ENCODE results near the gene ADNP2.

ADNP2 gene

DNA sequence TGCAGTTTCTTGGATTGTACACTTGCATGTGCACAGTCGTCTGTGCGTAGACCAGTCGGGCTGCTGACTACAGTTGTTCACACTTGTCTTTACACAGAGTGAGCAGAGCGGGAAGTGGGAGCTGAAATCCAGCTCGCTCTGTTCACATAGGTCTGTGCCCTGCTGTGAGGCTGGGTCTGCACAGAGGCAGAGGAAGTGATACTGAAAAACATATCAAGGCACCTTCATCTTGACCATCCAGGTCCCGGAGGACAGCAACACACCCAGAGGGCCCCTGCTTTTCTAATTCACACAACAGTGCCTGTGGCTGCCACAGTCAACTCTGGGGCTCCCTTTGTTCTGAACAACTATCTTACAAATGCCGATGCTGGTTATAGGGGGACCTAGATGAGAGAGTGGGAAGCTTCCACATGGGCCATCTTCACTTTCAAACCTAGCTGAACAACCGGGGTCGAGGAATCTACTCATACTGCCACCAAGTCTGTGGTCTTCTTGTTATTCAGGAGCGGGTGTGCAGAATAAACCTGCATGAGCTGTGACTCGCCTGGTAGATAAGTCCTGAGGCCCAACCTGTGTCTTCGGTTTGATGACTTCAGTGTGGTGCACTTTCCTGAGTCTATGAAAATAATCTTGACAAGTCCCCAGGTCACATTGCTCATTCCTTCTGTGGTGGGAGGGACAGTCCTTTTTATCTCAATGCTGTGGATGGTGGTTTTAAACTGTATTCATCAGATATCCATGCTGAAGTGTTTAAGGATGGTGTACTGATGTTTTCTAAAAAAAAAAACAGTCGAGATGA, 3.5 kb upstream of the ADNP2 start:
- DNase-seq (ENCODE audit: low spot score): no peak

DNA sequence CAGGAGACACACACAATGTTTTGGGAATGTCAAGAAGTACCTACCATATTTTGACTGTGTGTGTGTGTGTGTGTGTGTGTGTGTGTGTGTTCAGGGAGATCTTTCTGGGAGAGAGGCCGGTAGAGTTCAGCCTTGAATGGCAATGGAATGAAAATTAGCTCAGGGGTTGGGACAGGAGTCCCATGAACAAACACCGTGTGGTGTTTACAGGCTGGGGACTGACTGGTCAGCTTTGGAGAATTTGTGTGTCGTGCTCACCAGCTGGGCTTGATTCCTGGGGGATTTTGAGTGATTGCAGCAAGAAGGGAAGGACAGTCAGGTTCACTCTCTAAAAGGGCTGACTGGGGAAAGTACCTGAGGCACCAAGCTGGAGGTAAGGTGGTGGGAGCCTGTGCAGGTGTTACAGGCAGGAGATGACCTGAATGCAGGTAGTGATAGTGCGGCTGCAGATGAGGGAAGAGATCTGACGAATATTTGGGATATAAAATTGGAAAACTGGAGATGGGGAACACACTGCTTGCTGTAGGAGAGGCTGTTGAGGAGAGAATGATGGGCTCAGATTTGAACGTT, 2.5 kb upstream of the ADNP2 start:
- DNase-seq (ENCODE audit: low spot score): no peak

DNA sequence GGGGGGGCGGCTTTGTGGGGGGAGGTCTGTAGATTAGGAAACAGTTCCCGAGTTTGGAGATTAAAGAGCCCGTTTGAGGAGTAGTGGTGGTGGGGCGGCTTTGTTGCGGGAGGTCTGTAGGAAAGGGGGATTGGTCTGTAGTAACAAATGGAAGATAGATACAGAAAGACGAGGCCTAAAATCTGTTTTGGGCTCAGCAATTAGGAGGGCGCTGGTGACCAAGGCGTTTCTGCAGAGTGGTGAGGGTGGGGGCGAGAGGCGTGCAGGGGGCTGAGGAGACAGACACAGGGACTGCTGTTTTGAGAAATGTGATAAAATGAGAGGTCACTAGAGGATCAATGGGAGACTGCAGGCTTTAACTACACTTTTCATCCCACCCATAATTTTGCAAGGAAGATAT, 1.6 kb upstream of the ADNP2 start:
- DNase-seq (ENCODE audit: low spot score): no peak

DNA sequence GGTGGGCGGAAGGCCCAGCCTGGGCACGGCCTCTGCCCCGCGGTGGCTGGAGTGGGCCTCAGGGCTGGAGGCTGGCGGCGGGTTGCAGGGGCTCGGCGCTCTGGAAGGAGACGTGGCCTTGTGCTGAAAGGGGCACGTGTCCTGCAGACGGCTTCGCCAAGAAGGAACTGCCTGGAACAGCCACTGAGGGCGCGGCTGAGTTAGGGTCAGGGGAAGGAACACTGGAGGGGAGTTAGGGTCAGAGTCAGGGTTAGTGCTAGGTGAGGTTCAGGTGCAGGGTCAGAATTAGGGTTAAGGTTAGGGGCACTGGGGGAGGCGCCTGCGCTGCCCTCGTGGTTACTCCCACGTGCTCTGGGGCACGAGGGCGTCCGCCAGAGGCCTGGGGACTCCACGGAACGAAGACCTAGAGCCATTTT, 933 bp upstream of the ADNP2 start:
- no peak for DNase-seq (ENCODE audit: low spot score)

DNA sequence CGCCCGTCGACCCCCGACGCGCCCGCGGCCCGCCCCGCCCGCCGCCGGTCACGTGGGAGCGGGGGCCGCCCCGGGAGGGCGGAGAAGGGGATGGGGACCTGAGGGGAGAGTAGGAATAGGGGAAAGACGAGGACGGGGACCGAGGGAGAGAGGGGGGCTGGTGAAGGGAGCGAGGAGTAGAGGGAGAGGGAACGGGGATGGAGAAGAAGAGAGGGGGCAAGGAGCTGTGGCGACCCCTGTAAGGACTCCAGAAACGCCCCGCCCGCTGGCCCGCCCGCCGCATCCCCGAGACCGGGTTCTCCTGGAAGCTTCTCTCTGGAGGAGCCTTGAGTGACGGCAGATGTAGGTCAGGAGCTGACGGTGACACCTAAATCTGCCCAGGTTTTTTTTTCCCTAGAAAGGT, 615 bp downstream of the ADNP2 start:
- DNase-seq (ENCODE audit: low spot score): peak; percentile 47

DNA sequence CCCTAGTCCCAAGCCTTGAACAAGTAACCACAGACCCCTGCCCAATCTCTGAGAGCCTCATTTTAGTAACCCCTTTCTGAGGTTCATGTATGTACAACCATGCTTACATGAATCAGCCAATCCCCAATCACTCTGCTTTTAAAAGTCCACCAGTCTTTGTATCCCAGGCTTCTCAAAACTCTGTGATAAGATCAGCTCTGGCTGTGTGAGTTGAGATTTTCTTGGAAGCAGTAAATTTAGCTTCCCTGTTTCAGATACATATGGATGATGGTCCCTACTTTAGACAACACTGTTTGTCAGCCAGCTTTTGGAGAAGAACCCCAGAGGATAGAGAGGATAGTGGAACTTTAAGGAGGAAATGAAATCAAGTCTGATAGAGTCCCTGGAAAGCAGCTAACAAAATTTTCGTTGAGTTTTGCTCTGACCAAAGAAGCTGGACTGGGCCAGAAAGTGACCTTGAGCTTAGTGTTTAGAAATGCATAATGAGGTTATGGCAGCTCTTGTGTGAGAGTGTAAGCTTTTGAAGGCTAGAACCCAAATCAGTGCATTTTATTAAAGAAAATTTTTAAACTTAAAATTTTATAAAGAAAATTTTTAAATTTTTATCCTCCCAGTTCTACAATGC, 3.7 kb downstream of the ADNP2 start:
- no peak for DNase-seq (ENCODE audit: low spot score)

DNA sequence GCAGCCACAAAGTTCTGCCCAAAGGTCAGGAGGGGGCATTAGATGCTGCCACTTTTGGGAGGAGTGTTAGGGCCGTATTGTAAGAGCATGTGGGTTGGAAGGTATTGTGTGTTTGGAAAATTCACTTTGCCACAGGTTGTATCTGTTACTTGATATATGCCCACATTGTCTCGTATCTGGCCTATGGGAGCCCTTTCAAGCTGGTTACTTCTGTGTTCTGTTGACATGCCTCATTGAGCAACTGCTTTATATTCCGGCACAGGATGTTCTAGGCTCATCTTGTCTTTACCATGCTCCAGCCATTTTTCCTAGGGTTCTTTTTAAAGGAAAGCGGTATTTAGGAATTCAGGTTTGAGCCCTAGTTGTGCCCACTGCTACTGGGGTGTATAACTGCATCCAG, 6.0 kb downstream of the ADNP2 start:
- no peak for DNase-seq (ENCODE audit: low spot score)

DNA sequence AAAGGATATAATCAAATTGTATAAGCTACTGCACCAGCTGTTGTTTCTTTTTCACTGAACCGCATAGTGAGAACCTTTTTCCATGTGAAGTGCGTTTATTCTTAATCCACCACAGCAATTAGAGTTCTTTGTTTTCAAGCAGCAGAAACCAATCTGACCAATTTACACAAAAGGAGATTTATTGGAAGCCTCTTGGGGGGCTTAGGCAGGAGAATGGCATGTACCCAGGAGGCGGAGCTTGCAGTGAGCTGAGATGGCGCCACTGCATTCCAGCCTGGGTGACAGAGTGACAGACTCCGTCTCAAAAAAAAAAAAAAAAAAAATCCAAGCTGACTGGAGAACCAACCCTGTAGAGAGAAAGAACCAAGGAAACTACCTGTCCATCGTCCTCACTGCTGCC, 10.0 kb downstream of the ADNP2 start:
- DNase-seq (ENCODE audit: low spot score): no peak

DNA sequence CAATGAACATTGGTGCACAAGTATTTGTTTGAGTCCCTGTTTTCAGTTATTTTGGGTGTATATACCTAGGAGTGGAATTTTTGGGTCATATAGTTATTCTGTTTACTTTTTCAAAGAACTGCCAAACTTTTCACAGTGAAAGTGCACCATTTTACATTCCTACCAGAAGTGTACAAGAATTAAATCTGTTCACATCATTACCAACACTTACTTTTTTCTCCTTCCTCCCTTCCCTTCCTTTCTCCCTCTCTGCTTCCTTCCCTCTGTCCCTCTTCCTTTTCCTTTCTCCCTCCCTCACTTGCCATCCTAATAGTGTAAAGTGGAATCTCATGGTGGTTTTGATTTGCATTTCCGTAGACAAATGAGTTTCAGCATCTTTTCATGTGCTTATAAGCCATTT, 11.9 kb downstream of the ADNP2 start:
- no peak for DNase-seq (ENCODE audit: low spot score)

DNA sequence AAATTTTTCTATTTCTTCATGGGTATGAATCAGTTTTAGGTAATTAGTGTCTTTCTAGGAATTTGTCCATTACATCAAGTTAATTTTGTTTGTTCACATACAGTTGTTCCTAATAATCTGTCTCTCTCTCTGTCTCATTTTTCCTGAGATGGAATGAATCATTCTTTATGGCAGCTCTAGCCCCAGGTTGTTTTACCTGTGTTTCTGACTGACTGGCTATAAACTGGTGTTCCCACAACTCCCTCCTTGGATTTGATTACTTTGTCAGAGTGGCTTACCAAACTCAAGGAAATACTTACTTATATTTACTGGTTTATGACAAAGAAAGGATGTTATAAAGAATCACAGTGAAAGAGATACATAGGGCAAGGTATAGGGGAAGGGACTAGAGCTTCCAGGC, 15.1 kb downstream of the ADNP2 start:
- DNase-seq (ENCODE audit: low spot score): no peak

DNA sequence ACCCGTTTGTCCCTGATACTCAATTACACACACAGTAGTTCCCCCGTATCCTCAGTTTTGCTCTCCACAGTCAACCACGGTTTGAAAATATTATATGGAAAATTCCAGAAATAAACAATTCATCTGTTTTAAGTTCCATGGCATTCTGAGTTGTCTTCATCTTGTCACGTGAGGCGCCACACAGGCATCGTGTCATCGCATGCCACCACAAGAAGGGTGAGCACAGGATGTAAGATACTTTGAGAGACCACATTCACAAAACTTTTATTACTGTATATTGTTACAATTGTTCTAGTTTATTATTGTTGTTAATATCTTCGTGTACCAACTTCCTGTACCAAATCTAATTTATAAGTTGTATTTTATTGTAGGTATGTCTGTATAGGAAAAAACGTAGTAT, 17.7 kb downstream of the ADNP2 start:
- no peak for DNase-seq (ENCODE audit: low spot score)

DNA sequence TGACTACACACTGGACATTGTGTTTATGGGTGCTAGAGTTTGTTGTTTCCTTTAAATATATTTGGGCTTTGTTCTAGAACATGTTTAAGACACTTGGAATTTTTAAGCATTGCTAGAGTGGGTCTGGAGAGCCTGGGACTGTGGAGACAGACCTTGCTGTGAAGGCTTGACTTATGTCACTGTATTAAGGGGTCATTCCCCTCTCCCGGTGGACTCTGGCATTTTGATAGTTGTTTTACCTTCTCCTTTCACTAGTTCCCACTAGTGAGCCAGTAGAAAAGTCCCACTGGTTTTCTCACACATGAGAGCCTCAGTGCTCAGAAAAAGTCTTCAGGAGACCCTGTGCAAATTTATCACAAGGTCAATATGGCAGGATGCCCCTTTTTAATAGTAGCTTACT, 18.6 kb downstream of the ADNP2 start:
- DNase-seq (ENCODE audit: low spot score): no peak

DNA sequence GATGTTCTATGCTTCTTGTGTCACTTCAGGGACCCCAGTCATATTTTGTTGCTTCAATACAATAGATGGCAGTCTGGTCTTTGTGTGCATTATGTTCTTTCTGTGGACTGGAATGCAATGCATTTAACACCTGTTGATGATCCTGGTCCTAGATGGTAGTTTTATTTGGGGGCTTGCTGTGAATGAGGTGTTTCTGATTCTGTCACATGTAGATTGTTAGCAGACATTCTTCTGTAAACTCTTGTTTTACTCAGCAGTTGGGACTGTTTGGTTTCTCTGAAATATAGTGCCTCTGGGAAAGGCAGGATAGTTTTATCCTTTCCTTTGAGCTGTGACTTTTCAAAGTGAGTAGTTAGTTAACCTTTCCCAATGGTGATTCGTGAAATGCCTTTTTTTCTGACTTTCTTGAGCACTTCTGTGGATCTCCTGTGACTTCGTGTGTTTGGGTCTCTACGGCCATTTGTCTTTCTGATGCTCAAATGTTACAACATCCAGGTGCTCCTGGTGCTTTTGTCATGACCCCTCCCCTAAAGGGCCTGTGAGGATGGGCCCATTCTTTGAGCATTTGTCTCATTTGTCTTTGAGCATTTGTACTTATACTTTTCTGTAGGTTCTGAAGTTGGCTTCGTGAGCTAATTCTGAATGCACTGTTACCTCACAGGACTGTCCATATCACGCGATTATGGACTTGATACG, 20.8 kb downstream of the ADNP2 start:
- DNase-seq (ENCODE audit: low spot score): no peak

DNA sequence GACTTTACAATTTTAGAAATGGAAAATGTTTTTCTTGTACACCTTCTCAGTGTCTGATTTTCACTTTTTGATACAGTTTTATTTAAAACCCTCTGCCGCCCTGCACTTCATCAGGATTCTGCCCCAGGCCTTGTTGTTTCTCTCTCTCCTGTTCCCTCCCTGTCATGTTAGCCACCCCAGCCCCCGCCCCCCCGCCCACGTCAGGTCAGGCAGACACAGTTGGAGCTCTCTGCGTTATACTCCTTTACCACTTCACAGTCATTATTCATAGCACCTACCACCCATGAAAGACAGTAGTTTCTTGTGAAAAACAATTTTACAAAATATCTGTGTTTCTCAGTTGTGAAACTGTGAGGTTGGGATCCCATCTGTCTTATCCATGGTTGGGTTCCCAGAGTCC, 21.5 kb downstream of the ADNP2 start:
- DNase-seq (ENCODE audit: low spot score): no peak

DNA sequence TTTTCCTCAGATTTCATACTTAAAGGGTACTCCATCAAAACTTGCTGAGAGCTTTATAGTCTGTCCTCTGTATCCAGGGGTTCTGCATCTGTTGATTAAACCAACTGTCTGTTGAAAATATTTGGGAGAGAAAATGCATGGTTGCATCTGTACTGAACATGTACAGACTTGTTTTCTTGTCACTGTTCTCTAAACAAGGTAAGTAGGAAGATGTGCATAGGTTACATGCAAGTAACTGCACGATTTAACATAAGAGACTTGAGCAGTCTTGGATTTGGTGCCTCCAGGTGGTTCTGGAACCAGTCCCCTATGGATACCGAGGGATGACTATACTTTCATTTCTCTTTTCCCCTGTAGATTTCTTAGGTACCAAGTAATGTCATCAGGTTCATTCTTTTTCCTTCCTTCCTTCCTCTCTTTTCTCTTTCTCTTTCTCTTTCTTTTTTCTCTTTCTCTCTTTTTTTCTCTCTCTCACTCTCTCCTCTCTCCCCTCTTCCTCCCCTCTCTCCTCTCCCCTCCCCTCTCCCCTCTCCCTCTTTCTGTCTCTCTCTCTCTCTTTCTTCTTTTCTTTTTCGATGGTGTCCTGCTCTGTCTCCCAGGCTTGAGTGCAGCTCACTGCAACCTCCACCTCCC, 23.2 kb downstream of the ADNP2 start:
- DNase-seq (ENCODE audit: low spot score): no peak

DNA sequence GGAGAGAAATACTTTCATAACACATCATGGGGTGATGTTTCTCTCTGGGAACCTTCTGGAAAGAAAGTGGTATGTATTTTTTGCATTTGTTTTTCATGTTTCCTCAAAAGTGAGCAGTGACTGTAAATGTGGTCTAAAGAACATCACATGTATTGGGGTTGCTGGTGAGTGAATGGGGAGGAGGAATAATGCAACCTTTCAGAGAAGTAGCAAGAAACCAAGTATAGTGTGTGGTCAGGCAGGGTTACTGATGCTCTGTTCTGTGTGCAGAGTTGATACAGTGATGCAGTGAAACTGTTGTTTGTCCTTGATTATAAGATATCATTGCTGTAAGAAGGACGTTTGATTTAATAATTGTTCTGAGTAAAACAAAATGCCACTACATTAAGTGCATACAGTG, 24.1 kb downstream of the ADNP2 start:
- no peak for DNase-seq (ENCODE audit: low spot score)

DNA sequence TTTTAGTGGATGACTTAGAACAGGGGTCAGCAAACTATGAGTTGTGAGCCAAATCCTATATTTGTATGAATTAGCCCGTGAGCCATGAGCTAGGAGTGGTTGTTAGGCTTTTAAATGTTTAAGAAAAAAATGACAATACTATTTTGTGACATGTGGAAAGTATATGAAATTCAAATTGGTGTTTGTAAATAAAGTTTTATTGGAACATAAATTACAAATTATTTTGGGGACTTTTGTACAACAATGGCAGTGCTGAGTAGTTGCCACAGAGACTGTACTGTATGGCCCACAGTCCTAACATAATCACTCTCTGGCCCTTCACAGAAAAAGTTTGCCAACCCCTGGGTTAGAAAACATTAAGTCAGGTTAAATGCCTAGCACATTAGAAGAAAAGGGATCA, 26.1 kb downstream of the ADNP2 start:
- no peak for DNase-seq (ENCODE audit: low spot score)

DNA sequence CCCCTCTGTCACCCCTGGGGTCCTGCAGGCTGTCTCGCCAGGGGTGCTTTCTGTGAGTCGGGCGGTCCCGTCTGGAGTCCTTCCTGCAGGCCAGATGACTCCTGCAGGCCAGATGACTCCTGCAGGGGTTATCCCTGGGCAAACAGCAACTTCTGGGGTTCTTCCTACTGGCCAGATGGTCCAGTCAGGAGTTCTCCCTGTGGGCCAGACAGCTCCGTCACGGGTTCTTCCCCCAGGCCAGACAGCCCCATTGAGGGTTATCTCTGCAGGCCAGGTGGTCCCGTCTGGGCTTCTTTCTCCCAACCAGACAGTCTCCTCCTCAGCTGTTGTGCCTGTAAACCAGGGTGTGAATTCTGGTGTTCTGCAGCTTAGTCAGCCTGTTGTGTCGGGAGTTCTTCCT, 27.6 kb downstream of the ADNP2 start:
- no peak for DNase-seq (ENCODE audit: low spot score)

DNA sequence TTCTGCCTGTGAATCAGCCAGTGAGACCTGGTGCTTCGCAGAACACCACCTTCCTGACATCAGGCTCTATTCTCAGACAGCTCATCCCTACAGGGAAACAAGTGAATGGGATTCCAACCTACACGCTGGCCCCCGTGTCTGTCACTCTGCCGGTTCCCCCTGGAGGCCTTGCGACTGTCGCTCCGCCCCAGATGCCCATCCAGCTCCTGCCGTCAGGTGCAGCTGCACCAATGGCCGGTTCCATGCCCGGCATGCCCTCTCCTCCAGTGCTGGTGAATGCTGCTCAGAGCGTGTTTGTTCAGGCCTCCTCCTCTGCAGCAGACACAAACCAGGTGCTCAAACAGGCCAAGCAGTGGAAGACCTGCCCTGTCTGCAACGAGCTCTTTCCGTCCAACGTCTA, 28.1 kb downstream of the ADNP2 start:
- DNase-seq (ENCODE audit: low spot score): no peak

DNA sequence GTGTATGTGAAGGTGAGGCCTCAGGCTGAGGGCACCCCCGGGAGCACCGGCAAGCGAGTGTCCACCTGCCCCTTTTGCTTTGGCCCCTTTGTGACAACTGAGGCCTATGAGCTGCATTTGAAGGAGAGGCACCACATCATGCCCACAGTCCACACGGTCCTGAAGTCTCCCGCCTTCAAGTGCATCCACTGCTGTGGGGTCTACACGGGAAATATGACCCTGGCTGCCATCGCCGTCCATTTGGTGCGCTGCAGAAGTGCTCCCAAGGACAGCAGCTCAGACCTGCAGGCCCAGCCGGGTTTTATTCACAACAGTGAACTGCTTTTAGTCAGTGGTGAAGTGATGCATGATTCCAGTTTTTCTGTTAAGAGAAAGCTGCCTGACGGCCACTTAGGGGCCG, 28.9 kb downstream of the ADNP2 start:
- DNase-seq (ENCODE audit: low spot score): no peak

DNA sequence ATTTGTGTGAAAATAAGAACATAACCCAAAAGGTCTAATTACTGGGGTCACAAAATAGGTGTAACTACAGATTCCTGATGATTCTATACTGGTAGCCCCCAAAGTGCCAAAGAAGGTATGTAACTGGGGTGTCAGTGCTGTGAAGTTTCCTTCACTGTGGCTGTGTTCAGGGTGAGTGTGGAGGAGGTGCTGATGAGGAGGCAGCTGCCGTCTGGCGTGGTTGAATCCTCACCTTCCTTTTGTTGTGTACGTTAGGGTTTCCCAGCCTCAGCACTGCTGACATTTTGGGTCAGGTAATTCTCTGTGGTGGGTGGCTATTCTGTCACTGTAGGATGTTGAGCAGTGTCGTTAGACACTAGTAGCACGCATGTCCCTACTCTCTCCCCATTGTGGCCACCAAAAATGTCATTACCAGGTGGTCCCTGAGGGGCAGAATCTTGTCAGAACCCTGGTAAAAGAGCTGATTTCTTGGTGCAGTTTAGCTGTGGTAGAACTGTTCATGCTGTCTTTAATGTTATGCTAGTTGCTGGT, 31.5 kb downstream of the ADNP2 start:
- no peak for DNase-seq (ENCODE audit: low spot score)

DNA sequence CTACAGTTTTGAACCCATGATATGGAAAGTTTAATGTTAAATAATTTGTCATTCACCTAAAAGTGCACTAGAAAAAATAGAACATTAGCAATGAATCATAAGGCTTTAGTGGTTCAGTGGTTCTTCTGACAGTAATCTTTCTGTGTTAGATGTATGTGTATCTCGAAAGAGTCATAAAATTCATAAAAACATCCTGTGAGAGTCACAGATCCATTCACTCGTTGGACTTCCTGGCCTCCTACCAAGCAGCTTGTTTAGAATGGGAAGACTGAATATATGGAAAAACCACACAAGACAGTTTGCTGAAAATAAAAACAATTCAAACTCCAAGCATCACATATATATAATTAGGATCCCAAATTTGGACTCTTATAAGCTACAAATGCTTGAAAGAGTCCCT, 34.8 kb downstream of the ADNP2 start:
- DNase-seq (ENCODE audit: low spot score): no peak

Measured in hematopoietic multipotent progenitor cell treated with erythropoietin and hydrocortisone succinate and interleukin-3 and kit ligand, for 17 days (in vitro differentiated cells).